ENCODE results near the gene CDKAL1.

The CDKAL1 gene

GRCh38 chr6:20623761-20624160 is 89.5 kb downstream of the CDKAL1 start:
- Histone ChIP-seq H3K27me3 (ENCODE audit: low read depth, low read length) (no peaks in the 10 kb centered on the region), H3K27ac (ENCODE audit: low read length) (no peak overlapping the region), H3K4me1 (ENCODE audit: control insufficient read depth in 1 of 2, insufficient read depth in 2 of 2, low read length in 2 of 2) (peaks cover 0 to 7% of the 10 kb centered on the region in 2 donors), H3K36me3 (ENCODE audit: control insufficient read depth in 1 of 2, insufficient read depth in 2 of 2, low read length in 2 of 2) (no peaks in the 10 kb centered on the region), H3K9me3 (ENCODE audit: control insufficient read depth in 1 of 2, low read length in 2 of 2) (no peaks in the 10 kb centered on the region), H3K4me3 (ENCODE audit: low read depth in 1 of 2, low read length in 2 of 2) (no peak overlapping the region)

- Histone ChIP-seq H3K36me3 (ENCODE audit: control insufficient read depth in 1 of 2, insufficient read depth in 2 of 2, low read length in 2 of 2) (no peaks in the 10 kb centered on the region), H3K9me3 (ENCODE audit: control insufficient read depth in 1 of 2, low read length in 2 of 2) (no peaks in the 10 kb centered on the region), H3K27me3 (ENCODE audit: low read depth, low read length) (no peaks in the 10 kb centered on the region), H3K4me1 (ENCODE audit: control insufficient read depth in 1 of 2, insufficient read depth in 2 of 2, low read length in 2 of 2) (peaks cover 0 to 7% of the 10 kb centered on the region in 2 donors), H3K27ac (ENCODE audit: low read length) (no peak overlapping the region), H3K4me3 (ENCODE audit: low read depth in 1 of 2, low read length in 2 of 2) (no peak overlapping the region)
These were observed 91.9 kb downstream of the CDKAL1 start for GRCh38 chr6:20626165-20626564.

- Histone ChIP-seq H3K4me3 (ENCODE audit: low read depth in 1 of 2, low read length in 2 of 2) (no peak overlapping the region), H3K4me1 (ENCODE audit: control insufficient read depth in 1 of 2, insufficient read depth in 2 of 2, low read length in 2 of 2) (peaks cover 0 to 3% of the 10 kb centered on the region in 2 donors), H3K27me3 (ENCODE audit: low read depth, low read length) (no peaks in the 10 kb centered on the region), H3K9me3 (ENCODE audit: control insufficient read depth in 1 of 2, low read length in 2 of 2) (no peaks in the 10 kb centered on the region), H3K36me3 (ENCODE audit: control insufficient read depth in 1 of 2, insufficient read depth in 2 of 2, low read length in 2 of 2) (no peaks in the 10 kb centered on the region), H3K27ac (ENCODE audit: low read length) (no peak overlapping the region)
These were observed 95.3 kb downstream of the CDKAL1 start for GRCh38 chr6:20629509-20629908.

- H3K36me3 ChIP-seq (ENCODE audit: control insufficient read depth in 1 of 2, insufficient read depth in 2 of 2, low read length in 2 of 2): no peaks in the 10 kb centered on the region
- no peak overlapping the region for H3K4me3 ChIP-seq (ENCODE audit: low read depth in 1 of 2, low read length in 2 of 2)
- no peak overlapping the region for H3K27ac ChIP-seq (ENCODE audit: low read length)
- no peaks in the 10 kb centered on the region for H3K27me3 ChIP-seq (ENCODE audit: low read depth, low read length)
- peaks cover 0 to 3% of the 10 kb centered on the region in 2 donors for H3K4me1 ChIP-seq (ENCODE audit: control insufficient read depth in 1 of 2, insufficient read depth in 2 of 2, low read length in 2 of 2)
- no peaks in the 10 kb centered on the region for H3K9me3 ChIP-seq (ENCODE audit: control insufficient read depth in 1 of 2, low read length in 2 of 2)
These were observed 95.9 kb downstream of the CDKAL1 start for GRCh38 chr6:20630136-20630535.

DNA sequence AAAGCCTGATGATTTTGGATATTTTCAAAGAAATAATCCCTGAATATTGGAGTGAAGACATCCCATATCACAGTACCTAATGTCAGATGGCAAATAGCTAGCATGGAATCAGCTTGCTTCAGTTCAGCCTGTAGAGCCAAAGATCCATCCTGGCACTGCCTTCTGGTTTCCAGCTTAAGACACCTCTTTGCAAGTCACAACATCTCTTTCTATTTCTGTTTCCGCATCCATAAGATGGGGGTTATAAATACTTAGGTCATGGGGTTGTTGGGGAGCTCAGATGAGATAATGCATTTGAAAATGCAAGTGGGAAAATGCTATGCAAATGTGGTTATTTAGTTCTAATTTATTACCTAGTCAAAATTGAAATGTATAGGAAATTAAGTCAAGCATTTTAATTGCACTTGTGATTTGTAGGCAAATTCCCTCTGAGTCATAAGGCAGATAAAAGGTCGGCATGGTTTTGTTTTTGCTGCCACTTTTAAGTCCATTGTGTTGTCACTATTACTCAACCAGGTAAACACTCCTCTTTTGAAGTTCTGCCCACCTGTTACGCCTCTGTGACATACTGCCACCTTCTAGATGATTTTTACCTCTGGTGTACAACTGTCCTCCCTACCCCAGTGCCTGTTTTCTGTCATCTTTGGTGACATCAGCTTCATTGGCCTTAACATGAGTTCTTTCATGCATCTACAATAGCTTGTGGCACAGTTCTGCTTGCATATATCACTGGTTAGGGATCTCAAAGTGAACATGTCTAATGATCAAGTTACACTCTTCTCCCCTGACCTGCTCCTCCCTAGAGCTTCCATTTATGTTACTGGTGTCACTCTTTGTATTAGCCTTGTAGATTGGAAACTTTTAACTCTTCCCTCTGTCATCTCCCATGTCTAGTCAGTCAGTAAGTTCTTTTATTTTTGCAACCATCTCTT is 96.6 kb downstream of the CDKAL1 start:
- Histone ChIP-seq H3K27me3 (ENCODE audit: low read depth, low read length) (no peaks in the 10 kb centered on the region), H3K27ac (ENCODE audit: low read length) (no peak overlapping the region), H3K4me1 (ENCODE audit: control insufficient read depth in 1 of 2, insufficient read depth in 2 of 2, low read length in 2 of 2) (peaks cover 0 to 3% of the 10 kb centered on the region in 2 donors), H3K9me3 (ENCODE audit: control insufficient read depth in 1 of 2, low read length in 2 of 2) (no peaks in the 10 kb centered on the region), H3K4me3 (ENCODE audit: low read depth in 1 of 2, low read length in 2 of 2) (no peak overlapping the region), H3K36me3 (ENCODE audit: control insufficient read depth in 1 of 2, insufficient read depth in 2 of 2, low read length in 2 of 2) (no peaks in the 10 kb centered on the region)

DNA sequence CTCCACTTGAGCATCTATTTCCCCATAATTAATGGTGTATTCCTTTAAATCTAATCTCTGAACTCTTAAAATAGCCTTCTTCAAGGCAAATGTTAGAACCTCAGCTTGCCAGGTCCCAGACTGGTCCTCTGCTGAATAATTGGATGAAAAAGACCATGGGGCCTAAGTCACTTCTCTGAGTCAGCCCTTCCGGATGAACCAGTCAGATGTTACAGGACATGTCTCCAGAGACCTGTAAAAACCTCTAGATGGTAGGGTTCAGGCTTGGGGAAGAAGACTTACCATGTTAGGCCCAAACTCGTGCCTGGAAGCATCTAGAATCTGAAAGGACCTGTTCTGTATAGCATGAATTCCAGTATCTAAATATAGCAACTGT is 97.3 kb downstream of the CDKAL1 start:
- Histone ChIP-seq H3K4me1 (ENCODE audit: control insufficient read depth in 1 of 2, insufficient read depth in 2 of 2, low read length in 2 of 2) (peaks cover 0 to 3% of the 10 kb centered on the region in 2 donors), H3K36me3 (ENCODE audit: control insufficient read depth in 1 of 2, insufficient read depth in 2 of 2, low read length in 2 of 2) (no peaks in the 10 kb centered on the region), H3K4me3 (ENCODE audit: low read depth in 1 of 2, low read length in 2 of 2) (no peak overlapping the region), H3K27me3 (ENCODE audit: low read depth, low read length) (no peaks in the 10 kb centered on the region), H3K27ac (ENCODE audit: low read length) (no peak overlapping the region), H3K9me3 (ENCODE audit: control insufficient read depth in 1 of 2, low read length in 2 of 2) (no peaks in the 10 kb centered on the region)

- H3K4me1 ChIP-seq (ENCODE audit: control insufficient read depth in 1 of 2, insufficient read depth in 2 of 2, low read length in 2 of 2): peaks cover 0 to 3% of the 10 kb centered on the region in 2 donors
- no peaks in the 10 kb centered on the region for H3K36me3 ChIP-seq (ENCODE audit: control insufficient read depth in 1 of 2, insufficient read depth in 2 of 2, low read length in 2 of 2)
- no peaks in the 10 kb centered on the region for H3K27me3 ChIP-seq (ENCODE audit: low read depth, low read length)
- H3K27ac ChIP-seq (ENCODE audit: low read length): no peak overlapping the region
- H3K9me3 ChIP-seq (ENCODE audit: control insufficient read depth in 1 of 2, low read length in 2 of 2): no peaks in the 10 kb centered on the region
- H3K4me3 ChIP-seq (ENCODE audit: low read depth in 1 of 2, low read length in 2 of 2): no peak overlapping the region
These were observed 98.4 kb downstream of the CDKAL1 start for GRCh38 chr6:20632696-20633095.

DNA sequence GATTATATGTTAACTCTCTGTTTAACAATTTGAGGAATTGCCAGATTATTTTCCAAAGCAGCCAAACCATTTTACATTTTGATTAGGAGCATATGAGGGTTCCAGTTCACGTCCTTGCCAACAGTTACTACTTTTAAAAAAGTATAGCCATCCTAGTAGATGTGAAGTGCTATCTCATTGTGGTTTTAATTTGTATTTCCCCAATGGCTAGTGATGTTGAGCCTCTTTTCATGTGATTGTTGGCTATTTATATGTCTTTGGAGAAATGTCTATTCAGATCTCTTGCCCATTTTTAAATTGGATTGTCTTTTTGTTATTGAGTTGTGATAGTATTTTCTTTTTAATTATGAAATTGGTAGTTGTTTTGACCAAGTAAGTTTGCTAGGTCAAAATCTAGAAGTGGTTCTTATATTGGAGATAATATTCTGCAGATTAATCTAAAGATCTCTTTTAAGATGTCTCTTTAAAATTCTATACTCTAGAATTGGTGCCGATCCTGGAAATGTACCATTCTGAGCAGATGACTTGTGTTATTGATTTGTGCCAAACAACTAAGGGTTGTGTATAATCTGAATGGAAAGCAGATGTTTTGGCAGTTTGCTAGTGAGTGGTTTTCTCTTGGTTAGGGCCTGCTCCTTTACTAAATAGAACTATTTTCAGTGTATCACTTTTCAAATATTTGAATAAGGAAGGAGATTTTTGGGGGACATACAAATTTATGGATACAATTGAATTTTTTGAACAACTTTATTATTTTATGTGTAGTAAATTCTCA is 99.5 kb downstream of the CDKAL1 start:
- Histone ChIP-seq H3K36me3 (ENCODE audit: control insufficient read depth in 1 of 2, insufficient read depth in 2 of 2, low read length in 2 of 2) (no peaks in the 10 kb centered on the region), H3K27me3 (ENCODE audit: low read depth, low read length) (no peaks in the 10 kb centered on the region), H3K4me1 (ENCODE audit: control insufficient read depth in 1 of 2, insufficient read depth in 2 of 2, low read length in 2 of 2) (peaks cover 0 to 3% of the 10 kb centered on the region in 2 donors), H3K27ac (ENCODE audit: low read length) (no peak overlapping the region), H3K9me3 (ENCODE audit: control insufficient read depth in 1 of 2, low read length in 2 of 2) (no peaks in the 10 kb centered on the region), H3K4me3 (ENCODE audit: low read depth in 1 of 2, low read length in 2 of 2) (no peak overlapping the region)

- H3K36me3 ChIP-seq (ENCODE audit: control insufficient read depth in 1 of 2, insufficient read depth in 2 of 2, low read length in 2 of 2): no peaks in the 10 kb centered on the region
- no peak overlapping the region for H3K4me3 ChIP-seq (ENCODE audit: low read depth in 1 of 2, low read length in 2 of 2)
- no peak overlapping the region for H3K27ac ChIP-seq (ENCODE audit: low read length)
- H3K9me3 ChIP-seq (ENCODE audit: control insufficient read depth in 1 of 2, low read length in 2 of 2): no peaks in the 10 kb centered on the region
- no peaks in the 10 kb centered on the region for H3K27me3 ChIP-seq (ENCODE audit: low read depth, low read length)
- no peaks in the 10 kb centered on the region for H3K4me1 ChIP-seq (ENCODE audit: control insufficient read depth in 1 of 2, insufficient read depth in 2 of 2, low read length in 2 of 2)
These were observed 104.9 kb downstream of the CDKAL1 start for GRCh38 chr6:20639161-20639560.

DNA sequence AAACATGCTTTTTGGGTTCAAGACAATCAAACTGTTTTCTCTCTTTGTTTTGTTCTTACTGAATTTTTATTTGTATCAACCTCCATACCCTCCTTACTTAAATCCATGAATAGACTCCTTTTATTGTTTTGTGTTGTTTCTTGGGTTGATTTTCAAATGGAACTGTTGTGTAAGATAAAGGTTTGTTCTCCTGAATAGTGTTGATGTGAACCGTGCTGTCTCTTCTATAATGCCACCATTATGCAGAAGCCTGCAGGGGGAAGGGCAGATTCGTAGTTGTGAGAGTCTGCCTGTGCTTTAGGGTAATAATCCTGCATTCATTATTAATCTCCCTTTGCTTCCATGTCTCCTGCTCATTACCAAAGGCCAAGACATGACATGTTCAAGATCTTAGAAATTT is 105.9 kb downstream of the CDKAL1 start:
- no peak overlapping the region for H3K4me3 ChIP-seq (ENCODE audit: low read depth in 1 of 2, low read length in 2 of 2)
- H3K36me3 ChIP-seq (ENCODE audit: control insufficient read depth in 1 of 2, insufficient read depth in 2 of 2, low read length in 2 of 2): no peaks in the 10 kb centered on the region
- H3K27ac ChIP-seq (ENCODE audit: low read length): no peak overlapping the region
- no peaks in the 10 kb centered on the region for H3K4me1 ChIP-seq (ENCODE audit: control insufficient read depth in 1 of 2, insufficient read depth in 2 of 2, low read length in 2 of 2)
- H3K9me3 ChIP-seq (ENCODE audit: control insufficient read depth in 1 of 2, low read length in 2 of 2): no peaks in the 10 kb centered on the region
- no peaks in the 10 kb centered on the region for H3K27me3 ChIP-seq (ENCODE audit: low read depth, low read length)

- Histone ChIP-seq H3K27ac (ENCODE audit: low read length) (no peak overlapping the region), H3K36me3 (ENCODE audit: control insufficient read depth in 1 of 2, insufficient read depth in 2 of 2, low read length in 2 of 2) (no peaks in the 10 kb centered on the region)
These were observed 108.2 kb downstream of the CDKAL1 start for GRCh38 chr6:20642441-20642840.

More at GRCh38 chr6:20642441-20642840, 108.2 kb downstream of the CDKAL1 start:
- Histone ChIP-seq H3K9me3 (ENCODE audit: control insufficient read depth in 1 of 2, low read length in 2 of 2) (no peaks in the 10 kb centered on the region), H3K4me3 (ENCODE audit: low read depth in 1 of 2, low read length in 2 of 2) (no peak overlapping the region), H3K27me3 (ENCODE audit: low read depth, low read length) (no peaks in the 10 kb centered on the region), H3K4me1 (ENCODE audit: control insufficient read depth in 1 of 2, insufficient read depth in 2 of 2, low read length in 2 of 2) (no peaks in the 10 kb centered on the region)
